MCF 10A (cell line): ENCODE data around the gene TTC21A. TPM values are rescaled to one million over a fixed set of nuclear protein-coding genes. Genes with fewer than 3 reads are reported as not detected.

ENCODE experiments used
- BruUV-seq: library from RNA; stranded (reverse); fragments of 400-500 nt; replicated peaks from 2 replicates; lab custom pipeline; 2021; lab: Mats Ljungman, UMichigan
- CTCF ChIA-PET: fragments of 300-600 bp; sonication (Branson Sonifier 250); formaldehyde crosslinking; extraction: SDS; loops from one replicate; lab custom pipeline; 2021; ENCODE audit warnings: antibody characterized with exemption, inconsistent platforms; lab: Yijun Ruan, JAX
- POLR2A ChIA-PET: fragments of 300-600, 350-650 bp; sonication (Branson Sonifier 250); formaldehyde crosslinking; extraction: SDS; loops from one replicate; lab custom pipeline; 2020; ENCODE audit warnings: antibody characterized with exemption, inconsistent platforms; lab: Yijun Ruan, JAX
- DNase-seq: peaks from one replicate; pipeline ENCODE4 v3.0.0-alpha.2; 2018; ENCODE audit not compliant: unreplicated experiment
- H3K27ac Mint-ChIP-seq: one replicate; pipeline ENCODE4 v1.8.0; 2022; ENCODE audit warnings: mild to moderate bottlenecking, low read depth, mixed read lengths; ENCODE audit not compliant: unreplicated experiment
- H3K27me3 Mint-ChIP-seq: one replicate; pipeline ENCODE4 v1.8.0; 2022; ENCODE audit warnings: mixed read lengths; ENCODE audit not compliant: insufficient read depth, unreplicated experiment
- H3K36me3 Mint-ChIP-seq: one replicate; pipeline ENCODE4 v1.8.0; 2022; ENCODE audit warnings: mild to moderate bottlenecking, moderate library complexity, mixed read lengths; ENCODE audit not compliant: insufficient read depth, unreplicated experiment
- H3K4me1 Mint-ChIP-seq: one replicate; pipeline ENCODE4 v1.8.0; 2022; ENCODE audit warnings: mixed read lengths; ENCODE audit not compliant: insufficient read depth, unreplicated experiment
- H3K4me3 Mint-ChIP-seq: one replicate; pipeline ENCODE4 v1.8.0; 2022; ENCODE audit warnings: mild to moderate bottlenecking, moderate library complexity, mixed read lengths; ENCODE audit not compliant: unreplicated experiment
- H3K9me3 Mint-ChIP-seq: one replicate; pipeline ENCODE4 v1.8.0; 2022; ENCODE audit warnings: mixed read lengths; ENCODE audit not compliant: unreplicated experiment
- intact Hi-C: fragments of 100-400 bp; cut with micrococcal nuclease; formaldehyde crosslinking; loops from 2 replicates; pipeline ENCODE4 v1.14.1; 2022
- total RNA-seq: library from RNA; stranded (reverse); gene quantifications from 2 replicates; pipeline ENCODE4 v1.2.3, GENCODE V29; 2022
- TF ChIP-seq, protein P1 (sequence below): fragments of 200-600 bp; IDR thresholded peaks from one replicate; pipeline ENCODE4 v1.8.0; 2022; ENCODE audit warnings: antibody characterized with exemption, mild to moderate bottlenecking; ENCODE audit not compliant: unreplicated experiment

The TTC21A gene
- total RNA-seq, 1 experiment from 2014 or later: 2.1 TPM

- BruUV-seq: no TSS peak
- TF ChIP-seq, protein P1, sequence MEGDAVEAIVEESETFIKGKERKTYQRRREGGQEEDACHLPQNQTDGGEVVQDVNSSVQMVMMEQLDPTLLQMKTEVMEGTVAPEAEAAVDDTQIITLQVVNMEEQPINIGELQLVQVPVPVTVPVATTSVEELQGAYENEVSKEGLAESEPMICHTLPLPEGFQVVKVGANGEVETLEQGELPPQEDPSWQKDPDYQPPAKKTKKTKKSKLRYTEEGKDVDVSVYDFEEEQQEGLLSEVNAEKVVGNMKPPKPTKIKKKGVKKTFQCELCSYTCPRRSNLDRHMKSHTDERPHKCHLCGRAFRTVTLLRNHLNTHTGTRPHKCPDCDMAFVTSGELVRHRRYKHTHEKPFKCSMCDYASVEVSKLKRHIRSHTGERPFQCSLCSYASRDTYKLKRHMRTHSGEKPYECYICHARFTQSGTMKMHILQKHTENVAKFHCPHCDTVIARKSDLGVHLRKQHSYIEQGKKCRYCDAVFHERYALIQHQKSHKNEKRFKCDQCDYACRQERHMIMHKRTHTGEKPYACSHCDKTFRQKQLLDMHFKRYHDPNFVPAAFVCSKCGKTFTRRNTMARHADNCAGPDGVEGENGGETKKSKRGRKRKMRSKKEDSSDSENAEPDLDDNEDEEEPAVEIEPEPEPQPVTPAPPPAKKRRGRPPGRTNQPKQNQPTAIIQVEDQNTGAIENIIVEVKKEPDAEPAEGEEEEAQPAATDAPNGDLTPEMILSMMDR: no peak
- H3K4me1 Mint-ChIP-seq: peaks cover 37% of the 10 kb centered on the region
- H3K36me3 Mint-ChIP-seq: peaks cover 4% of the 10 kb centered on the region
- H3K4me3 Mint-ChIP-seq: no peak overlapping the region
- no peak overlapping the region for H3K27ac Mint-ChIP-seq
- intact Hi-C loops: no loop called here
- no peaks in the 10 kb centered on the region for H3K27me3 Mint-ChIP-seq
- DNase-seq: no peak
- no peaks in the 10 kb centered on the region for H3K9me3 Mint-ChIP-seq
- ChIA-PET CTCF (interaction anchor here (0.6 to 5.9 kb wide), 7 partner anchors 12 to 187 kb away, joined by 3 to 39 read pairs (median 4); no protein-coding TSS in a partner anchor), POLR2A (interaction anchor here (0.6 to 0.7 kb wide), 2 partner anchors 104 to 184 kb away, joined by 3 read pairs; no protein-coding TSS in a partner anchor)
These were observed 3.5 kb upstream of the TTC21A start for GRCh38 chr3:39103791-39104552.

DNA sequence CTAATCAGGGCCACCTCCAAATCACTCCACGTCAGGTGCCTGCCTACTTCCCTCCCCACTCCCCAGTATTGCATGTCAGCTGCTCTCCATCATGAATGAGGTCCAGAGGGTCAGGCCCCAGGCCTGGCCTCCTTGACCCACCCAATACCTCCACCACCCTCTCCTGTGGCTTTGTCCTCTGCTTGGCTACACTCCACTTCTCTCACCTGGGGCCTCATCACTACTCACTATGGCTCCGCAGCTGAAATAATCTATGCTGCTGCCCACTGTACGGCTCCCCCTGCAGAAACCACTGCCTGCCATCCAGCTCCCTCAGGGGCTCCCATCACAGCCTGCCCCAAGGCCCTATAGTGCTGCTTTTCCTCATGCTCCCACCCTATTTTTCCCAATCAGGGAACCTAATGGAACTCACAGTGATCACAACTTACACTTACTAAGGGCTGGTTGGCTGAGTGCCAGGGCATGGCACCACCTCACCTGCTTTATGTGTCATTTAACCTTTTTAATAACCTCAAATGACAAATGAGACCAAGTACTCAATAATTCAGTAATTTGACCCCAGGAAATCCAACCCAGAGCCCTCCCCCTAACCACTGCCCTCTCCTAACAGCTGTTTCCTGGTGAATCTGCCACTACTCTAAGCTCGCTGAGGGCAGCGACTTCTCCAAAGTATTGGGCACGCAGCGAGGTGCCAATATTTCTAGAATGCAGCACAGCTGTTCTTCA is 2.4 kb upstream of the TTC21A start:
- TF ChIP-seq, protein P1: no peak
- Mint-ChIP-seq H3K27ac (no peak overlapping the region), H3K4me3 (no peak overlapping the region), H3K27me3 (no peaks in the 10 kb centered on the region), H3K36me3 (no peaks in the 10 kb centered on the region), H3K9me3 (no peaks in the 10 kb centered on the region), H3K4me1 (peaks cover 37% of the 10 kb centered on the region)
- no TSS peak for BruUV-seq
- no peak for DNase-seq
- intact Hi-C loops: no loop called here
- ChIA-PET CTCF (interaction anchor here (0.5 to 5.9 kb wide), 10 partner anchors 11 to 609 kb away, joined by 3 to 39 read pairs (median 4); partner anchors contain the start of gene EXOG), POLR2A (interaction anchor here (0.6 to 2.2 kb wide), 5 partner anchors 10 to 183 kb away, joined by 3 to 8 read pairs (median 5); no protein-coding TSS in a partner anchor)

DNA sequence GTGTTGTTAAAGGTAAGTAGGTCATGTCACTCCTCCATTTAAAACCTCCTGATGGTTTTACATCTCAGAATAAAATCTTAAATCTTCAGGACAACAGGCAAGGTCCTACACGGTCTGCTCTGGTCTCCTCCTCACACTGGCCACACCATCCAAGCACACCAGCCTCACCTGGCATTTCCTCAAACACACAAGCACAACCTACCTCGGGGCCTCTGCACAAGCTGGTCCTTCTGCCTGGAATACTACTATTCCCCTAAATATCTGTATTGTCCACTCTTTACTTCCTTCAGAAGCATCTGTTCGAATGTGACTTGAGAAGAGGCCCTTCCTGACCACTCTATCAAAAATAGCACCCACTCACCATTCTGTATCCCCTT is 1.8 kb upstream of the TTC21A start:
- H3K36me3 Mint-ChIP-seq: no peaks in the 10 kb centered on the region
- H3K9me3 Mint-ChIP-seq: no peaks in the 10 kb centered on the region
- TSS peak; percentile 25 for BruUV-seq
- ChIA-PET POLR2A (interaction anchor here (0.7 to 2.2 kb wide), 7 partner anchors 9 to 183 kb away, joined by 3 to 8 read pairs (median 5); no protein-coding TSS in a partner anchor), CTCF (interaction anchor here (0.5 to 5.9 kb wide), 8 partner anchors 12 to 610 kb away, joined by 3 to 39 read pairs (median 6); partner anchors contain the start of gene EXOG)
- TF ChIP-seq, protein P1: no peak
- no peak for DNase-seq
- peak overlapping the region; percentile 94 for H3K27ac Mint-ChIP-seq
- no peaks in the 10 kb centered on the region for H3K27me3 Mint-ChIP-seq
- H3K4me1 Mint-ChIP-seq: peaks cover 37% of the 10 kb centered on the region
- intact Hi-C loops: loop anchor here (2.0 kb wide), 1 partner anchor 75 kb away; no protein-coding TSS in a partner anchor
- H3K4me3 Mint-ChIP-seq: peak overlapping the region; percentile 94
